ENCODE results near the gene LCE3D. TPM values are rescaled to one million over a fixed set of nuclear protein-coding genes. Genes with fewer than 3 reads are reported as not detected.

The LCE3D gene
- polyA plus RNA-seq, 1 donor from 2014 or later: not detected

DNA sequence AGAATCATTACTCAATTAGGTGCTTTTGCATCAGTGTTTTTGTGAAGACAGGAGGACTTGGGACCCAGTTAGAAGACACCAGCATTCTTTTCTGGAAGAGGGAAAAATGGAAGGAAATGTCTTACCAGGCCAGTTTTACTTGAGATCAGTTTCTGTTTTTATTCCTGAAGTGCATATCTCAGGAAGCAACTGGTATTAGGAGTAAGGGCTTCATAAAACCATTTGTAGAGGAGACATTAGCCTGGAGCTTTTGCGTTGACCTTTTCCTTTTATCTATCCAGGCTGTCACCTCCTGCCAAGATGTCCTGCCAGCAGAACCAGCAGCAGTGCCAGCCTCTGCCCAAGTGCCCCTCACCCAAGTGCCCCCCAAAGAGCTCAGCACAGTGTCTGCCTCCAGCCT lies 33.2 kb upstream of the LCE3D start, which contains the start of gene LCE3B:
Gene LCE3B, plus strand, starts transcription at position 301 of the 400 bp plus-strand sequence. Its CDS starts 0 bp downstream, at position 301.
- no peak within 1 kb of the TSS for H3K27ac ChIP-seq (ENCODE audit: low read length)
- H3K4me2 ChIP-seq (ENCODE audit: low read length): no peak within 1 kb of the TSS
- no peaks in the 10 kb centered on the region for H3K79me2 ChIP-seq (replicated peaks; ENCODE audit: insufficient read depth, low read length)
- no peaks in the 10 kb centered on the region for H3F3A ChIP-seq (ENCODE audit: insufficient read depth, low read length, poor library complexity, severe bottlenecking)
- H3K27me3 ChIP-seq (ENCODE audit: insufficient read depth, low read depth, low read length): no peaks in the 10 kb centered on the region
- no peak within 1 kb of the TSS for H3K4me3 ChIP-seq (ENCODE audit: low read length)
- no peak within 1 kb of the TSS for H2AFZ ChIP-seq (ENCODE audit: low read depth, low read length)
- H3K36me3 ChIP-seq (ENCODE audit: insufficient read depth, low read length): no peaks in the 10 kb centered on the region
- no peak within 1 kb of the TSS for H3K9ac ChIP-seq (ENCODE audit: low read length)
- H3K9me2 ChIP-seq (ENCODE audit: insufficient read depth, low read length): no peaks in the 10 kb centered on the region
- H4K20me1 ChIP-seq (ENCODE audit: insufficient read depth): no peaks in the 10 kb centered on the region
- H3K9me3 ChIP-seq (ENCODE audit: low read length): no peaks in the 10 kb centered on the region
- TF ChIP-seq TAF1 (IDR thresholded peaks at IDR 0.05; ENCODE audit: low read depth): no peak
- TF ChIP-seq EP300 (conservative IDR thresholded peaks at IDR 0.05; ENCODE audit: poor library complexity, severe bottlenecking): no peak
- no peak for TF ChIP-seq SMC3 (conservative IDR thresholded peaks at IDR 0.05; ENCODE audit: poor library complexity)
- TF ChIP-seq MXI1 (conservative IDR thresholded peaks at IDR 0.05; ENCODE audit: poor library complexity, severe bottlenecking): no peak
- TF ChIP-seq EZH2 (IDR thresholded peaks at IDR 0.05; ENCODE audit: borderline replicate concordance, insufficient read depth, low read length, poor library complexity, severe bottlenecking): no peak
- TF ChIP-seq, protein P1, sequence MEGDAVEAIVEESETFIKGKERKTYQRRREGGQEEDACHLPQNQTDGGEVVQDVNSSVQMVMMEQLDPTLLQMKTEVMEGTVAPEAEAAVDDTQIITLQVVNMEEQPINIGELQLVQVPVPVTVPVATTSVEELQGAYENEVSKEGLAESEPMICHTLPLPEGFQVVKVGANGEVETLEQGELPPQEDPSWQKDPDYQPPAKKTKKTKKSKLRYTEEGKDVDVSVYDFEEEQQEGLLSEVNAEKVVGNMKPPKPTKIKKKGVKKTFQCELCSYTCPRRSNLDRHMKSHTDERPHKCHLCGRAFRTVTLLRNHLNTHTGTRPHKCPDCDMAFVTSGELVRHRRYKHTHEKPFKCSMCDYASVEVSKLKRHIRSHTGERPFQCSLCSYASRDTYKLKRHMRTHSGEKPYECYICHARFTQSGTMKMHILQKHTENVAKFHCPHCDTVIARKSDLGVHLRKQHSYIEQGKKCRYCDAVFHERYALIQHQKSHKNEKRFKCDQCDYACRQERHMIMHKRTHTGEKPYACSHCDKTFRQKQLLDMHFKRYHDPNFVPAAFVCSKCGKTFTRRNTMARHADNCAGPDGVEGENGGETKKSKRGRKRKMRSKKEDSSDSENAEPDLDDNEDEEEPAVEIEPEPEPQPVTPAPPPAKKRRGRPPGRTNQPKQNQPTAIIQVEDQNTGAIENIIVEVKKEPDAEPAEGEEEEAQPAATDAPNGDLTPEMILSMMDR (IDR thresholded peaks at IDR 0.05; ENCODE audit: poor library complexity, severe bottlenecking): no peak

DNA sequence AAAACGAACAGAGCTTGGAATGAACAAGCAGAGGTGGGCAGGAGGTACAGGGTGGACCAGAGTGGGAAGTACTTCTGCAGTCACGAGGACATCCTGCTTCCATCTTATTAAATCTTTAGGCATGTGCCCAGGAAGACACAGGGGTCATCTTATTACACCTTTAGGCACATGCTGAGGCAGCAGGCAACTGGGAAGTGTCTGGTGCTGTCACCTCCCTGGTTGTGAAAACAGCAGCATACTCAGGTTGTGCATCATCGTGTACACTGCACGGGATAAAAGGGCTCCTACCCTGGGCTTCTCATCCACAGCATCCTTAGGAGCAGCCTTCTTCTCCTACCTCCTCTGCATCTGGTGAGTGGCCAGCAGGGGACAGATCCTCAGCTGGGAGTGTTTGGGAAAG lies 19.6 kb upstream of the LCE3D start, which contains the start of gene LCE3C:
Gene LCE3C, plus strand, starts transcription at position 301 of the 400 bp plus-strand sequence. CDS start 498 bp downstream, outside the sequence.
- Histone ChIP-seq H3K27me3 (ENCODE audit: insufficient read depth, low read depth, low read length) (no peaks in the 10 kb centered on the region), H2AFZ (ENCODE audit: low read depth, low read length) (no peak within 1 kb of the TSS), H3K79me2 (replicated peaks; ENCODE audit: insufficient read depth, low read length) (no peaks in the 10 kb centered on the region), H3K9ac (ENCODE audit: low read length) (no peak within 1 kb of the TSS), H4K20me1 (ENCODE audit: insufficient read depth) (no peaks in the 10 kb centered on the region), H3K36me3 (ENCODE audit: insufficient read depth, low read length) (no peaks in the 10 kb centered on the region), H3K27ac (ENCODE audit: low read length) (no peak within 1 kb of the TSS), H3K9me3 (ENCODE audit: low read length) (no peaks in the 10 kb centered on the region), H3F3A (ENCODE audit: insufficient read depth, low read length, poor library complexity, severe bottlenecking) (no peaks in the 10 kb centered on the region), H3K4me3 (ENCODE audit: low read length) (no peak within 1 kb of the TSS), H3K9me2 (ENCODE audit: insufficient read depth, low read length) (no peaks in the 10 kb centered on the region), H3K4me2 (ENCODE audit: low read length) (no peak within 1 kb of the TSS)
- TF ChIP-seq RAD21 (conservative IDR thresholded peaks at IDR 0.05): no peak
- TF ChIP-seq EP300 (conservative IDR thresholded peaks at IDR 0.05; ENCODE audit: poor library complexity, severe bottlenecking): no peak
- no peak for TF ChIP-seq SMC3 (conservative IDR thresholded peaks at IDR 0.05; ENCODE audit: poor library complexity)
- TF ChIP-seq EZH2 (IDR thresholded peaks at IDR 0.05; ENCODE audit: borderline replicate concordance, insufficient read depth, low read length, poor library complexity, severe bottlenecking): no peak
- TF ChIP-seq, protein P2, sequence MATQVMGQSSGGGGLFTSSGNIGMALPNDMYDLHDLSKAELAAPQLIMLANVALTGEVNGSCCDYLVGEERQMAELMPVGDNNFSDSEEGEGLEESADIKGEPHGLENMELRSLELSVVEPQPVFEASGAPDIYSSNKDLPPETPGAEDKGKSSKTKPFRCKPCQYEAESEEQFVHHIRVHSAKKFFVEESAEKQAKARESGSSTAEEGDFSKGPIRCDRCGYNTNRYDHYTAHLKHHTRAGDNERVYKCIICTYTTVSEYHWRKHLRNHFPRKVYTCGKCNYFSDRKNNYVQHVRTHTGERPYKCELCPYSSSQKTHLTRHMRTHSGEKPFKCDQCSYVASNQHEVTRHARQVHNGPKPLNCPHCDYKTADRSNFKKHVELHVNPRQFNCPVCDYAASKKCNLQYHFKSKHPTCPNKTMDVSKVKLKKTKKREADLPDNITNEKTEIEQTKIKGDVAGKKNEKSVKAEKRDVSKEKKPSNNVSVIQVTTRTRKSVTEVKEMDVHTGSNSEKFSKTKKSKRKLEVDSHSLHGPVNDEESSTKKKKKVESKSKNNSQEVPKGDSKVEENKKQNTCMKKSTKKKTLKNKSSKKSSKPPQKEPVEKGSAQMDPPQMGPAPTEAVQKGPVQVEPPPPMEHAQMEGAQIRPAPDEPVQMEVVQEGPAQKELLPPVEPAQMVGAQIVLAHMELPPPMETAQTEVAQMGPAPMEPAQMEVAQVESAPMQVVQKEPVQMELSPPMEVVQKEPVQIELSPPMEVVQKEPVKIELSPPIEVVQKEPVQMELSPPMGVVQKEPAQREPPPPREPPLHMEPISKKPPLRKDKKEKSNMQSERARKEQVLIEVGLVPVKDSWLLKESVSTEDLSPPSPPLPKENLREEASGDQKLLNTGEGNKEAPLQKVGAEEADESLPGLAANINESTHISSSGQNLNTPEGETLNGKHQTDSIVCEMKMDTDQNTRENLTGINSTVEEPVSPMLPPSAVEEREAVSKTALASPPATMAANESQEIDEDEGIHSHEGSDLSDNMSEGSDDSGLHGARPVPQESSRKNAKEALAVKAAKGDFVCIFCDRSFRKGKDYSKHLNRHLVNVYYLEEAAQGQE (IDR thresholded peaks at IDR 0.05; ENCODE audit: borderline replicate concordance): no peak
- TF ChIP-seq MXI1 (conservative IDR thresholded peaks at IDR 0.05; ENCODE audit: poor library complexity, severe bottlenecking): no peak
- no peak for TF ChIP-seq TAF1 (IDR thresholded peaks at IDR 0.05; ENCODE audit: low read depth)
- TF ChIP-seq POLR2AphosphoS5 (IDR thresholded peaks at IDR 0.05): no peak
- TF ChIP-seq, protein P1 (IDR thresholded peaks at IDR 0.05; ENCODE audit: poor library complexity, severe bottlenecking): no peak
